ENCODE data around the gene TSBP1. TPM values are rescaled to one million over a fixed set of nuclear protein-coding genes. Genes with fewer than 3 reads are reported as not detected.
"Not testable (repeated sequence)": the region's sequence is repeated elsewhere in the genome, so short reads cannot be mapped to it uniquely, and the experiment has no call there.

Gene TSBP1
- total RNA-seq, 1 experiment from 2014 or later: not detected

- TF ChIP-seq POLR2AphosphoS5 (IDR thresholded peaks at IDR 0.05; ENCODE audit: low read depth, low read length): no peak
- no peak for TF ChIP-seq SIN3A (IDR thresholded peaks at IDR 0.05; ENCODE audit: borderline replicate concordance, insufficient read depth, low read depth, low read length)
- TF ChIP-seq TCF7L2 (IDR thresholded peaks at IDR 0.05; ENCODE audit: low read depth, low read length): no peak
- TF ChIP-seq CTCF (IDR thresholded peaks at IDR 0.05): no peak
- TF ChIP-seq REST (IDR thresholded peaks at IDR 0.05; ENCODE audit: insufficient read depth in 1 of 2, low read depth in 2 of 2, low read length in 1 of 2): no peak
- in situ Hi-C loops (cut with HindIII; ENCODE audit: low pct_unique_long_range_greater_than_20kb, low sequenced_read_pairs): no loop called here
Measured at GRCh38 chr6:32271429-32271828, 100.3 kb downstream of the TSBP1 start.

GRCh38 chr6:32268459-32268858 lies 103.2 kb downstream of the TSBP1 start:
- H3K4me1 ChIP-seq (ENCODE audit: control insufficient read depth, insufficient read depth, low read length); H3K27ac ChIP-seq (ENCODE audit: low read length); H3K4me3 ChIP-seq (ENCODE audit: low read depth in 2 of 2, low read length in 2 of 2); H3K9me3 ChIP-seq (ENCODE audit: control insufficient read depth, insufficient read depth, low read depth, low read length); DNase-seq (ENCODE audit: low read depth, low spot score); in situ Hi-C loops (cut with HindIII; ENCODE audit: low pct_unique_long_range_greater_than_20kb, low sequenced_read_pairs); BruUV-seq (replicated peaks); POLR2A ChIA-PET; H3K36me3 ChIP-seq (ENCODE audit: control insufficient read depth, insufficient read depth, low read length); H3K27me3 ChIP-seq (ENCODE audit: control insufficient read depth, insufficient read depth, low read length); intact Hi-C loops (cut with micrococcal nuclease; ENCODE audit: unreplicated experiment); ATAC-seq: not testable (repeated sequence)
- CTCF ChIA-PET: interaction anchor here (0.6 kb wide), 1 partner anchor 1622 kb away, joined by 3 read pairs; no protein-coding TSS in a partner anchor

More at GRCh38 chr6:32271429-32271828, 100.3 kb downstream of the TSBP1 start:
- no peak overlapping the region for H3K4me3 ChIP-seq (ENCODE audit: low read depth in 2 of 2, low read length in 2 of 2)
- no peaks in the 10 kb centered on the region for H3K27me3 ChIP-seq (ENCODE audit: control insufficient read depth, insufficient read depth, low read length)
- H3K4me1 ChIP-seq (ENCODE audit: control insufficient read depth, insufficient read depth, low read length): no peaks in the 10 kb centered on the region
- H3K9me3 ChIP-seq (ENCODE audit: control insufficient read depth, insufficient read depth, low read depth, low read length): no peaks in the 10 kb centered on the region
- CTCF ChIA-PET: no interaction called here
- POLR2A ChIA-PET: no interaction called here
- intact Hi-C loops (cut with micrococcal nuclease; ENCODE audit: unreplicated experiment): no loop called here
- ATAC-seq: no peak
- no peak for DNase-seq (ENCODE audit: low read depth, low spot score)
- no peak overlapping the region for H3K27ac ChIP-seq (ENCODE audit: low read length)
- no peaks in the 10 kb centered on the region for H3K36me3 ChIP-seq (ENCODE audit: control insufficient read depth, insufficient read depth, low read length)
- BruUV-seq (replicated peaks): no TSS peak

- POLR2A ChIA-PET: no interaction called here
- Histone ChIP-seq H3K4me1 (ENCODE audit: control insufficient read depth, insufficient read depth, low read length) (no peaks in the 10 kb centered on the region), H3K27ac (ENCODE audit: low read length) (no peak overlapping the region), H3K9me3 (ENCODE audit: control insufficient read depth, insufficient read depth, low read depth, low read length) (no peaks in the 10 kb centered on the region), H3K4me3 (ENCODE audit: low read depth in 2 of 2, low read length in 2 of 2) (no peak overlapping the region), H3K36me3 (ENCODE audit: control insufficient read depth, insufficient read depth, low read length) (no peaks in the 10 kb centered on the region), H3K27me3 (ENCODE audit: control insufficient read depth, insufficient read depth, low read length) (no peaks in the 10 kb centered on the region)
- CTCF ChIA-PET: no interaction called here
- in situ Hi-C loops (cut with HindIII; ENCODE audit: low pct_unique_long_range_greater_than_20kb, low sequenced_read_pairs) (no loop called here), intact Hi-C loops (cut with micrococcal nuclease; ENCODE audit: unreplicated experiment) (no loop called here)
- DNase-seq (ENCODE audit: low read depth, low spot score) (no peak), ATAC-seq (no peak)
- TF ChIP-seq POLR2AphosphoS5 (IDR thresholded peaks at IDR 0.05; ENCODE audit: low read depth, low read length) (no peak), REST (IDR thresholded peaks at IDR 0.05; ENCODE audit: insufficient read depth in 1 of 2, low read depth in 2 of 2, low read length in 1 of 2) (no peak), CTCF (IDR thresholded peaks at IDR 0.05) (no peak), TCF7L2 (IDR thresholded peaks at IDR 0.05; ENCODE audit: low read depth, low read length) (no peak), SIN3A (IDR thresholded peaks at IDR 0.05; ENCODE audit: borderline replicate concordance, insufficient read depth, low read depth, low read length) (no peak)
- BruUV-seq (replicated peaks): no TSS peak
Measured at GRCh38 chr6:32267035-32267434, 104.7 kb downstream of the TSBP1 start.

- CTCF ChIA-PET; BruUV-seq (replicated peaks): not testable (repeated sequence)
Measured at GRCh38 chr6:32257262-32257661, 114.4 kb downstream of the TSBP1 start.

More at GRCh38 chr6:32257262-32257661, 114.4 kb downstream of the TSBP1 start:
- H3K4me1 ChIP-seq (ENCODE audit: control insufficient read depth, insufficient read depth, low read length); H3K9me3 ChIP-seq (ENCODE audit: control insufficient read depth, insufficient read depth, low read depth, low read length); H3K27me3 ChIP-seq (ENCODE audit: control insufficient read depth, insufficient read depth, low read length); in situ Hi-C loops (cut with HindIII; ENCODE audit: low pct_unique_long_range_greater_than_20kb, low sequenced_read_pairs); DNase-seq (ENCODE audit: low read depth, low spot score); H3K4me3 ChIP-seq (ENCODE audit: low read depth in 2 of 2, low read length in 2 of 2); intact Hi-C loops (cut with micrococcal nuclease; ENCODE audit: unreplicated experiment); H3K27ac ChIP-seq (ENCODE audit: low read length); POLR2A ChIA-PET; ATAC-seq; H3K36me3 ChIP-seq (ENCODE audit: control insufficient read depth, insufficient read depth, low read length): not testable (repeated sequence)

Data from Panc1 (cell line).